ENCODE results near the gene TGFB3.

DNA sequence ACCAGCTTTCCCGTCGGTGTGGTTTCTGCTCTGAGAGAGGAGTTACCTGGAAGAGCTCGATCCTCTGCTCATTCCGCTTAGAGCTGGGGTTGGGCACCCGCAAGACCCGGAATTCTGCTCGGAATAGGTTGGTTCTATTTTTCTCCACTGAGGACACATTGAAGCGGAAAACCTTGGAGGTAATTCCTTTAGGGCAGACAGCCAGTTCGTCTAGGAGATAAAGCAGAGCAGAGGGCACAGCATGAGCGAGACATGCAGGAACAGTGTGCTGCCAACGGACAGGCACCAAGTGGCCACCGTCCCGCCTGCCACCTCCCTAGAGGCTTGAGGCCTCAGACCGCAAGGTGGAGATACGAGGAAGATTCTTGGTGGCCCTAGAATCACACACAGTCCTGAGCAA is 10.3 kb downstream of the TGFB3 start:
- TF ChIP-seq, protein P1, sequence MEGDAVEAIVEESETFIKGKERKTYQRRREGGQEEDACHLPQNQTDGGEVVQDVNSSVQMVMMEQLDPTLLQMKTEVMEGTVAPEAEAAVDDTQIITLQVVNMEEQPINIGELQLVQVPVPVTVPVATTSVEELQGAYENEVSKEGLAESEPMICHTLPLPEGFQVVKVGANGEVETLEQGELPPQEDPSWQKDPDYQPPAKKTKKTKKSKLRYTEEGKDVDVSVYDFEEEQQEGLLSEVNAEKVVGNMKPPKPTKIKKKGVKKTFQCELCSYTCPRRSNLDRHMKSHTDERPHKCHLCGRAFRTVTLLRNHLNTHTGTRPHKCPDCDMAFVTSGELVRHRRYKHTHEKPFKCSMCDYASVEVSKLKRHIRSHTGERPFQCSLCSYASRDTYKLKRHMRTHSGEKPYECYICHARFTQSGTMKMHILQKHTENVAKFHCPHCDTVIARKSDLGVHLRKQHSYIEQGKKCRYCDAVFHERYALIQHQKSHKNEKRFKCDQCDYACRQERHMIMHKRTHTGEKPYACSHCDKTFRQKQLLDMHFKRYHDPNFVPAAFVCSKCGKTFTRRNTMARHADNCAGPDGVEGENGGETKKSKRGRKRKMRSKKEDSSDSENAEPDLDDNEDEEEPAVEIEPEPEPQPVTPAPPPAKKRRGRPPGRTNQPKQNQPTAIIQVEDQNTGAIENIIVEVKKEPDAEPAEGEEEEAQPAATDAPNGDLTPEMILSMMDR (IDR thresholded peaks at IDR 0.05) = no peak
- TF ChIP-seq POLR2A (IDR thresholded peaks at IDR 0.05) = no peak
